ENCODE measurements around the gene KIF21B. TPM values are rescaled to one million over a fixed set of nuclear protein-coding genes. Genes with fewer than 3 reads are reported as not detected.

KIF21B gene
- total and polyA plus RNA-seq, 2 experiments from 2014 or later = 4.6 to 34.3 TPM

- Histone ChIP-seq H2AFZ (no peak overlapping the region), H3K4me2 (no peak overlapping the region), H4K20me1 (replicated peaks; ENCODE audit: insufficient read depth) (no peaks in the 10 kb centered on the region), H3K4me1 (ENCODE audit: insufficient read depth) (no peaks in the 10 kb centered on the region), H3K9me2 (ENCODE audit: insufficient read depth) (no peaks in the 10 kb centered on the region), H3F3A (replicated peaks; ENCODE audit: low read depth) (no peaks in the 10 kb centered on the region), H3K4me3 (no peak overlapping the region), H3K36me3 (ENCODE audit: insufficient read depth) (no peaks in the 10 kb centered on the region), H3K79me2 (replicated peaks; ENCODE audit: insufficient read depth) (no peaks in the 10 kb centered on the region), H3K27ac (ENCODE audit: low read depth) (no peak overlapping the region), H3K27me3 (ENCODE audit: insufficient read depth) (no peaks in the 10 kb centered on the region)
- H3K9me3 Mint-ChIP-seq = no peaks in the 10 kb centered on the region
- H3K4me1 Mint-ChIP-seq = no peaks in the 10 kb centered on the region; the same call in 1 of the 3 replicates
- ATAC-seq = no peak
- TF ChIP-seq ETS1 (IDR thresholded peaks at IDR 0.05) (no peak), ZNF114 (CRISPR knock-in tag; IDR thresholded peaks at IDR 0.05) (no peak), JUNB (IDR thresholded peaks at IDR 0.05; ENCODE audit: unreplicated experiment) (no peak), ZNF331 (CRISPR knock-in tag; IDR thresholded peaks at IDR 0.05; ENCODE audit: low read depth) (no peak), NANOG (IDR thresholded peaks at IDR 0.05; ENCODE audit: borderline replicate concordance) (no peak)
- TF ChIP-seq, protein P1, sequence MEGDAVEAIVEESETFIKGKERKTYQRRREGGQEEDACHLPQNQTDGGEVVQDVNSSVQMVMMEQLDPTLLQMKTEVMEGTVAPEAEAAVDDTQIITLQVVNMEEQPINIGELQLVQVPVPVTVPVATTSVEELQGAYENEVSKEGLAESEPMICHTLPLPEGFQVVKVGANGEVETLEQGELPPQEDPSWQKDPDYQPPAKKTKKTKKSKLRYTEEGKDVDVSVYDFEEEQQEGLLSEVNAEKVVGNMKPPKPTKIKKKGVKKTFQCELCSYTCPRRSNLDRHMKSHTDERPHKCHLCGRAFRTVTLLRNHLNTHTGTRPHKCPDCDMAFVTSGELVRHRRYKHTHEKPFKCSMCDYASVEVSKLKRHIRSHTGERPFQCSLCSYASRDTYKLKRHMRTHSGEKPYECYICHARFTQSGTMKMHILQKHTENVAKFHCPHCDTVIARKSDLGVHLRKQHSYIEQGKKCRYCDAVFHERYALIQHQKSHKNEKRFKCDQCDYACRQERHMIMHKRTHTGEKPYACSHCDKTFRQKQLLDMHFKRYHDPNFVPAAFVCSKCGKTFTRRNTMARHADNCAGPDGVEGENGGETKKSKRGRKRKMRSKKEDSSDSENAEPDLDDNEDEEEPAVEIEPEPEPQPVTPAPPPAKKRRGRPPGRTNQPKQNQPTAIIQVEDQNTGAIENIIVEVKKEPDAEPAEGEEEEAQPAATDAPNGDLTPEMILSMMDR (conservative IDR thresholded peaks at IDR 0.05; ENCODE audit: low read depth in 2 of 2) = no peak
- no peak overlapping the region for H3K27ac Mint-ChIP-seq
- no peak overlapping the region for H3K4me3 Mint-ChIP-seq
- DNase-seq (ENCODE audit: low spot score) = no peak
- H3K27me3 Mint-ChIP-seq (ENCODE audit: insufficient read depth, low read depth, poor library complexity) = no peaks in the 10 kb centered on the region
- H3K36me3 Mint-ChIP-seq (ENCODE audit: low read depth) = peaks cover 6% of the 10 kb centered on the region; the same call in 1 of the 3 replicates
Measured at GRCh38 chr1:201032408-201032807, 8.9 kb upstream of the KIF21B start.

GRCh38 chr1:201028461-201028889 is 5.0 kb upstream of the KIF21B start:
- no peak overlapping the region for H3K4me3 ChIP-seq
- ATAC-seq (no peak), DNase-seq (ENCODE audit: low spot score) (no peak)
- Mint-ChIP-seq H3K4me3 (no peak overlapping the region), H3K36me3 (ENCODE audit: low read depth) (peaks cover 19% of the 10 kb centered on the region), H3K27ac (no peak overlapping the region), H3K9me3 (no peaks in the 10 kb centered on the region), H3K4me1 (peaks cover 29% of the 10 kb centered on the region), H3K27me3 (ENCODE audit: insufficient read depth, low read depth, poor library complexity) (peaks cover 8% of the 10 kb centered on the region)
- H3K27ac ChIP-seq (ENCODE audit: low read depth) = no peak overlapping the region
- H4K20me1 ChIP-seq (replicated peaks; ENCODE audit: insufficient read depth) = no peaks in the 10 kb centered on the region
- no peak for TF ChIP-seq ZNF462 (CRISPR knock-in tag; IDR thresholded peaks at IDR 0.05)
- no peak for TF ChIP-seq ZNF331 (CRISPR knock-in tag; IDR thresholded peaks at IDR 0.05; ENCODE audit: low read depth)
- TF ChIP-seq EZH2phosphoT487 (IDR thresholded peaks at IDR 0.05; ENCODE audit: unreplicated experiment) = no peak
- no peaks in the 10 kb centered on the region for H3F3A ChIP-seq (replicated peaks; ENCODE audit: low read depth)
- H2AFZ ChIP-seq = no peak overlapping the region
- H3K36me3 ChIP-seq (ENCODE audit: insufficient read depth) = peaks cover 7% of the 10 kb centered on the region; the same call in 1 of the 2 replicates
- no peaks in the 10 kb centered on the region for H3K27me3 ChIP-seq (ENCODE audit: insufficient read depth)
- H3K9me2 ChIP-seq (ENCODE audit: insufficient read depth) = no peaks in the 10 kb centered on the region
- H3K4me2 ChIP-seq = no peak overlapping the region
- H3K79me2 ChIP-seq (replicated peaks; ENCODE audit: insufficient read depth) = no peaks in the 10 kb centered on the region
- H3K4me1 ChIP-seq (ENCODE audit: insufficient read depth) = peaks cover 26% of the 10 kb centered on the region

Data from GM23338 (cell line).